Astrocyte of the spinal cord (primary cell): Measurements from ENCODE around the gene SEC24A.
"Not testable (repeated sequence)": the region's sequence is repeated elsewhere in the genome, so short reads cannot be mapped to it uniquely, and the experiment has no call there.

ENCODE experiments used
- DNase-seq: peaks from one replicate; pipeline ENCODE4 v3.0.0; 2011; ENCODE audit warnings: low read depth, low spot score
- H3K4me3 ChIP-seq: 2 replicates; pipeline ENCODE4 v1.5.1; 2011; ENCODE audit warnings: low read depth, mild to moderate bottlenecking, low read length, moderate library complexity
- CTCF ChIP-seq: IDR thresholded peaks from 2 replicates; pipeline ENCODE4 v1.5.1; 2012; ENCODE audit warnings: low read depth, mild to moderate bottlenecking, low read length, inconsistent platforms
- in situ Hi-C: cut with HindIII; loops from 2 replicates; pipeline ENCODE4 v1.10.0; 2017; ENCODE audit warnings: low sequenced_read_pairs

SEC24A gene

DNA sequence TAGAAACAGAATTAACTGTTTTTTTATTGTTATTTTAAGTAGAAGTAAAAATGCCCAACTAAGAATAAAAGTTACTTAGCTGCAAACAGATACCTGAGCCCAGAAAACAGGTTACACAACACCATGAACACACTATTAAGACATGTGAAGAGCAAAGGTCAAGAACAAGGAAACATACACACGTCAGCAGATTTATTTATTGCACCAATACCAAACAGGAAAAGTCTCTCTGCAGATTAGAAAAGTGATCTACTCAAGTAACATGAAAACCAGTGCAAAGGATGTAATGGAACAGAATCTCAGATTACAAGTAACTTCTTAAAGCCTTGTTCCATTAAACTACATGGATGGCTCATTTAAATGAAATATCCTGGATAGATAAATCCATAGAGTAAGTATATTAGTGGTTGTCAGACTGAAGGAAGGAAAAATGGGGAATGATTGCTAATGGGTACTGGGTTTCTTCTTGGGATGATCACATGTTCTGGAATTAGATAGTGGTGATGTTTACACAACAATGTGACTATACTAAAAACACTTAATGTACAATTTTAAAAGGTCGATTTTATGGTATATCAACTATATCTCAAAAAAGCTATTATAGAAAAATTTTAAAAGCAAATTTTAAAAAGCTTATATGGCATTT lies 22.1 kb upstream of the SEC24A start:
- in situ Hi-C loops = no loop called here
- DNase-seq = peak; percentile 7
- TF ChIP-seq CTCF = no peak
- H3K4me3 ChIP-seq = no peak overlapping the region

DNA sequence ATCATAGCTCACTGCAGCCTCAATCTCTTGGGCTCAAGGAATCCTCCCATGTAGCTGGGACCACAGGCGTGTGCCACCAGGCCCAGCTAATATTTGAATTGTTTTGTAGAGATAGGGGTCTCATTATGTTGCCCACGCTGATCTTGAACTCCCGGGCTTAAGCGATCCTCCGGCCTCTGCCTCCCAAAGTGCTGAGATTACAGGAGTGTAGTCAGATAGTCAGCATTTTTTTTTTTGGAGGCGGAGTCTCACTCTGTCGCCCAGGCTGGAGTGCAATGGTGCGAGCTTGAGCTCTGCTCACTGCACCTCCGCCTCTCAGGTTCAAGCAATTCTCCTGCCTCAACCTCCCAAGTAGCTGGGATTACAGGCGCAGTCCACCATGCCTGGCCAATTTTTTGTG lies 14.4 kb upstream of the SEC24A start:
- H3K4me3 ChIP-seq = no peak overlapping the region
- no peak for DNase-seq
- in situ Hi-C loops = no loop called here
- TF ChIP-seq CTCF = no peak

GRCh38 chr5:134635366-134635765 lies 13.2 kb upstream of the SEC24A start:
- in situ Hi-C loops, DNase-seq, H3K4me3 ChIP-seq: not testable (repeated sequence)

DNA sequence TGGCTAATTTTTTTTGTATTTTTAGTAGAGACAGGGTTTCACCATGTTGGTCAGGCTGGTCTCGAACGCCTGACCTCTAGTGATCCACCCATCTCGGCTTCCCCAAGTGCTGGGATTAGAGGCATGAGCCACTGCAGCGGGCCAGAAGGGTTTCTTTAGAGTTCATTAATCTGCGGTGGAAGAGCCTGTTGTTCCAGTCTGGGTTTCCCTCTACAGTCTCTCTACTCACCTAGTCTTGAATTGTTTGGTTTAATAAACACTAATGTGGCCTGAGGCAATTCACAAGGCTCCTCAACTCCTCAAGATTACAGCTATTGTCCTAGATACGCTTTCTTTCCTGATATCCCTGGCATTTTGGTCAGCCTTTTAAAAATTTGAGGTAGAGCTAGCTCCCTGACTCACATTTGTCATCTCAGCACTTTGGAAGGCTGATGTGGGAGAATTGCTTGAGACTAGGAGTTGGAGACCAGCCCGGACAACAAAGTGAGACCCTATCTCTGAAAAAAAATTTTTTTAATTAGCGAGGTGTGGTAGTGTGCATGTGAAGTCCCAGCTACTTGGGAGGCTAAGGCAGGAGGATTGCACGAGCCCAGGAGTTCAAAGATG lies 11.4 kb upstream of the SEC24A start:
- no peak overlapping the region for H3K4me3 ChIP-seq
- no peak for TF ChIP-seq CTCF
- in situ Hi-C loops = no loop called here
- DNase-seq = no peak

GRCh38 chr5:134638760-134639201 lies 9.8 kb upstream of the SEC24A start:
- H3K4me3 ChIP-seq = no peak overlapping the region
- DNase-seq = no peak
- in situ Hi-C loops = no loop called here
- TF ChIP-seq CTCF = no peak

GRCh38 chr5:134642931-134643530 lies 5.6 kb upstream of the SEC24A start:
- no peak for TF ChIP-seq CTCF
- DNase-seq = no peak
- H3K4me3 ChIP-seq = no peak overlapping the region
- in situ Hi-C loops = no loop called here

GRCh38 chr5:134647750-134648424 lies 698 bp upstream of the SEC24A start:
- in situ Hi-C loops = no loop called here
- peak; percentile 51 for DNase-seq
- peak overlapping the region; percentile 79 for H3K4me3 ChIP-seq
- no peak for TF ChIP-seq CTCF
